Measurements from ENCODE around the gene NXPH3.
A peak's percentile ranks its signal among the peaks of the same experiment; 100 is the strongest.

Gene NXPH3

DNA sequence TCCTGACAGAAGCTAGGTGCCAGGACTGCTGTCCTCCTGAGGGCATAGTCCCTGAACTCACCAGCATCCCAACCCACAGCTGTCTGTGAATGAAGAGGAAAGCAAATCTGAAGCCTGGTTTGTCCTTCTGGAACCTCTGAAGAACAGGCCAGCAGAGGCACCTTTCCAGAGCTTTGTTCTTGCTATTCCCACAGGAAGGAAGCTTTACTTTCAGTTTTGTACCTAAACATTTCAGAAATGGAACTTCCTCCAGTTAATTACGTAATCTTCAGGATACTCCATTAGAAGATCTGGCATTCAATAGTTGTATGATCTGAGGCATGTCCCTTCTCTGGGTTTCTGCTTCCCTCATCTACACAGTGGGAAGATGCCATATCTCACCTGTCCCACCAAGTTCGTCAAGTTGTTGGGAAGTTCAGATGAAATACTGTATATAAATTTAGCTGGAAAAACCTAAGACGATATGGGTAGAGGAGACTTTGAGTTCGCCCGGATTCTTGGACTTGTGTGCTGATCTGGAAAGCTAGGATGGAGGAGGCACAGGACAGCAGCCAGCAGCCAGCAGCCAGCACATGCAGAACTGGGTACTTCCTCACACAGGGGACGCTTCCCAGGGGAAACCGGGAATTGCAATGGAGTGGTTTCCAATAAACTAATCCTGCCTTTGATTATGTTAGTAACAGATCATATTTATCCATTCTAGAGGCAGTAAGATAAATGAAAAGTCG is 22.4 kb downstream of the NXPH3 start:
- no peak overlapping the region for H3K4me3 ChIP-seq (ENCODE audit: control insufficient read depth, low read depth, low read length)
- TF ChIP-seq, protein P1, sequence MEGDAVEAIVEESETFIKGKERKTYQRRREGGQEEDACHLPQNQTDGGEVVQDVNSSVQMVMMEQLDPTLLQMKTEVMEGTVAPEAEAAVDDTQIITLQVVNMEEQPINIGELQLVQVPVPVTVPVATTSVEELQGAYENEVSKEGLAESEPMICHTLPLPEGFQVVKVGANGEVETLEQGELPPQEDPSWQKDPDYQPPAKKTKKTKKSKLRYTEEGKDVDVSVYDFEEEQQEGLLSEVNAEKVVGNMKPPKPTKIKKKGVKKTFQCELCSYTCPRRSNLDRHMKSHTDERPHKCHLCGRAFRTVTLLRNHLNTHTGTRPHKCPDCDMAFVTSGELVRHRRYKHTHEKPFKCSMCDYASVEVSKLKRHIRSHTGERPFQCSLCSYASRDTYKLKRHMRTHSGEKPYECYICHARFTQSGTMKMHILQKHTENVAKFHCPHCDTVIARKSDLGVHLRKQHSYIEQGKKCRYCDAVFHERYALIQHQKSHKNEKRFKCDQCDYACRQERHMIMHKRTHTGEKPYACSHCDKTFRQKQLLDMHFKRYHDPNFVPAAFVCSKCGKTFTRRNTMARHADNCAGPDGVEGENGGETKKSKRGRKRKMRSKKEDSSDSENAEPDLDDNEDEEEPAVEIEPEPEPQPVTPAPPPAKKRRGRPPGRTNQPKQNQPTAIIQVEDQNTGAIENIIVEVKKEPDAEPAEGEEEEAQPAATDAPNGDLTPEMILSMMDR (IDR thresholded peaks at IDR 0.05; ENCODE audit: control insufficient read depth, insufficient read depth, low read depth, low read length, missing control alignments), result no peak
- no peak for DNase-seq (ENCODE audit: low read depth)

DNA sequence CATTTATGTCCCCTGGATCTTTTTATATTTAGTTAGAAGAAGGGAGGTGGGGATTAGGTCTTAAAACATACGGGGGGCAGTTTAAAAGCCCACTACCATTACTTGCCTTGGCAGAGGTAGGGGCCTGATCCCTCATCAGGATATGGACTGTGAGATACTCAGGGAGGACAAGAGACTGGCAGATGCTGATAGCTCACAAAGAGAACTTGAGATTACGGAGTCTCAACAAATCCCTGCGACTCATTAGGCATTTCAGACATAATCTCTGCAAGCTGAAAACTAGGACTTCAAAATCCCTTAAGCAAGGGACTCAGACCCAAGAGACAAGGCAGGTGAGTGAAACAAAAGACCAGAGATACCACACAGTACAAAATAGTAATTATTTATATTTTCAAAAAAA is 23.2 kb downstream of the NXPH3 start:
- no peak for DNase-seq (ENCODE audit: low read depth)
- TF ChIP-seq, protein P1 (IDR thresholded peaks at IDR 0.05; ENCODE audit: control insufficient read depth, insufficient read depth, low read depth, low read length, missing control alignments), result no peak
- no peak overlapping the region for H3K4me3 ChIP-seq (ENCODE audit: control insufficient read depth, low read depth, low read length)

DNA sequence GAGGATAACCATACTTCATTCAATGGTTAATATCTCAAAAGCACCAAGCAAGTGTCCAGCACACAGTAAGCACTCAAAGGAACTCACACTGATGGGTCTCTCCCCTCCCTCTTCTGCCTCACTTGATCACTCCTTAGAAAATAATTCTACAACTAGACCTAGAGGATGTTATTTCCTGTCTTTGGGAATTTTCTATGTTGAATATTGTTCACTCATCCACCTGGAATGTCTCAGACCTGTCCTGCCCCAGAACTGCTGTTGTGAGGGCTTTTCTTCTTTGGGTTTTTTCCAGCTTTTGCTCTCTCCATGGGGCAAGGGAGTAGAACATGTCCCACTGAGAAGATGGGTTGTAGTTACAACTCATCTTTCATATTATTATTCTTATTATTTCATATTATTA is 25.3 kb downstream of the NXPH3 start:
- TF ChIP-seq, protein P1 (IDR thresholded peaks at IDR 0.05; ENCODE audit: control insufficient read depth, insufficient read depth, low read depth, low read length, missing control alignments), result no peak
- no peak overlapping the region for H3K4me3 ChIP-seq (ENCODE audit: control insufficient read depth, low read depth, low read length)
- DNase-seq (ENCODE audit: low read depth), result no peak

DNA sequence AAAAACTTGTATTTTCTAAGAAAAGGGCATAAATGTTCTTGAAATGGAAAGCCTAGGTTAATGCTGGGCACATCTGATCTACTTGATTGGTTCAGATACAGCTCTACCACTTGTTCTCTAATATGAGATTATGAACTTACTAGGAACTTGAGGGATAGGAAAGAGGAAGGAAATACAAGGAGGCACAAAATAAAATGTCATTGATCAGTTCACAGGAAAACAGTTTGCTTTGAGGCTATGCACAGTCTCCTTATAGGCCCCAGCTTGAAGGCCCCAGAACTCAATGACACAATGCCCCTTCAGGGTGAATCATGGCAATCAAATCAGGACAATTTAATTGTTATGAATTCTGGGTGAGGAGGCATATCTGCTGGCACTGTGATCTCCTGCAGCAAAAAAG is 27.1 kb downstream of the NXPH3 start:
- TF ChIP-seq, protein P1 (IDR thresholded peaks at IDR 0.05; ENCODE audit: control insufficient read depth, insufficient read depth, low read depth, low read length, missing control alignments), result no peak
- H3K4me3 ChIP-seq (ENCODE audit: control insufficient read depth, low read depth, low read length), result no peak overlapping the region
- no peak for DNase-seq (ENCODE audit: low read depth)

DNA sequence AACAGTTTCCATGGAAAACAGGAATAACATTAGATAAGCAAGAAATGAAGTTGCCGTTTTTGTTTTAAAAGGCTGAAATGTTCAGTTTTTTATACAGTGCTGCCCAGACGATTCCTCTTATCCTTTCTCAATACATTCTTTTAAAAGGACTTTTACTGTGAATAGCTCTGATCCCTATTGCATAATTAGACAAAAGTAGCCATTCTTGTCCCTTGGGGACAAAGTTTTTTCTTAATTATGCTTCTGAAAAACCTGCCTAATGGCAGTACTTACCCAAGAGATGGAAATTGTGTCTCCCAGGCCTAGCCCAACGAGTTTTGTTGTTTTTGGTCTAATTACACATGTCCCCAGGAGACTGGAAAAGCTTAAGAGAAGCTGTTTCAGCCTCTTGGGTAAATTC is 27.6 kb downstream of the NXPH3 start:
- DNase-seq (ENCODE audit: low read depth), result peak; percentile 43
- no peak overlapping the region for H3K4me3 ChIP-seq (ENCODE audit: control insufficient read depth, low read depth, low read length)
- TF ChIP-seq, protein P1 (IDR thresholded peaks at IDR 0.05; ENCODE audit: control insufficient read depth, insufficient read depth, low read depth, low read length, missing control alignments), result no peak

DNA sequence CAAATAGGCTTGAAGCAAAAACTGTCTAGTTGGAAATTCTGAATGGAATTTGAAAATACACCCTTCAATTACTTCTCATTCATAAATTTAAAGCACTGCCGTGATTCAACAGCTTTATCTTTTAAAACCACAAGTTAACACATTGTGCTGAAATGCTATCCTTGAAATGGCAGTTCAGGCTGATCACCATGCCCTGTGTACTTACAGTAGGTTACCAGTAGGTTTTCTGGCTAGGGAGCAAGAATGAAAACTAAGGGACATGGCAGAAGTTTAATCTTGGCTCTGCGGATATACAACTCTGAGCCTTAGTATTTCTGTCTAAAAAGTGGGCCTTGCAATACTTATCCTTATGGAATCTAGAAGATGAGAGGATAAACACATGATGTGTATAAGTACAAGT is 28.0 kb downstream of the NXPH3 start:
- no peak overlapping the region for H3K4me3 ChIP-seq (ENCODE audit: control insufficient read depth, low read depth, low read length)
- TF ChIP-seq, protein P1 (IDR thresholded peaks at IDR 0.05; ENCODE audit: control insufficient read depth, insufficient read depth, low read depth, low read length, missing control alignments), result peak; percentile 30
- DNase-seq (ENCODE audit: low read depth), result no peak

All from AG09309 (cell line).